ENCODE results near the gene JARID2. TPM values are rescaled to one million over a fixed set of nuclear protein-coding genes. Genes with fewer than 3 reads are reported as not detected.

The JARID2 gene
- total RNA-seq, 4 donors from 2014 or later = 20.0 to 29.4 (median 23.9) TPM

- peak overlapping the region; percentile 55 for H3K27ac ChIP-seq
- H3K9me3 ChIP-seq = no peaks in the 10 kb centered on the region
- peaks cover 62% of the 10 kb centered on the region for H3K36me3 ChIP-seq
- 65% methylated on average over 11 of the region's 12 CpGs for WGBS
- TF ChIP-seq EP300 (IDR thresholded peaks at IDR 0.05) = no peak
- no peak for TF ChIP-seq POLR2AphosphoS5 (IDR thresholded peaks at IDR 0.05)
- TF ChIP-seq CTCF (IDR thresholded peaks at IDR 0.05) = no peak
- TF ChIP-seq POLR2A (IDR thresholded peaks at IDR 0.05) = no peak
- H3K27me3 ChIP-seq = no peaks in the 10 kb centered on the region
- peak overlapping the region; percentile 35 for H3K4me3 ChIP-seq
- DNase-seq (ENCODE audit: low spot score in 2 of 2) = peak; percentile 80 to 82
- peaks cover 37% of the 10 kb centered on the region for H3K4me1 ChIP-seq
Measured at GRCh38 chr6:15504040-15504495, 258.2 kb downstream of the JARID2 start.

- Histone ChIP-seq H3K27ac (peak overlapping the region; percentile 55), H3K4me3 (peak overlapping the region; percentile 35), H3K9me3 (no peaks in the 10 kb centered on the region), H3K36me3 (peaks cover 62% of the 10 kb centered on the region), H3K27me3 (no peaks in the 10 kb centered on the region), H3K4me1 (peaks cover 37% of the 10 kb centered on the region)
- no peak for TF ChIP-seq EP300 (IDR thresholded peaks at IDR 0.05)
- peak in 1 of 3 donors; percentile 13 for TF ChIP-seq POLR2AphosphoS5 (IDR thresholded peaks at IDR 0.05)
- DNase-seq (ENCODE audit: low spot score in 2 of 2) = peak; percentile 85 to 88
- 28% methylated on average over 26 of the region's 26 CpGs for WGBS
Measured at GRCh38 chr6:15504581-15505350, 258.9 kb downstream of the JARID2 start.

GRCh38 chr6:15505463-15505918 lies 259.6 kb downstream of the JARID2 start:
- Histone ChIP-seq H3K27ac (peak overlapping the region; percentile 55), H3K9me3 (no peaks in the 10 kb centered on the region), H3K4me3 (peak overlapping the region; percentile 35), H3K27me3 (no peaks in the 10 kb centered on the region), H3K36me3 (peaks cover 64% of the 10 kb centered on the region), H3K4me1 (peaks cover 37% of the 10 kb centered on the region)
- DNase-seq (ENCODE audit: low spot score in 2 of 2) = peak; percentile 64 to 67
- TF ChIP-seq EP300 (IDR thresholded peaks at IDR 0.05) (no peak), CTCF (IDR thresholded peaks at IDR 0.05) (no peak), POLR2A (IDR thresholded peaks at IDR 0.05) (no peak), POLR2AphosphoS5 (IDR thresholded peaks at IDR 0.05) (no peak)
- 86% methylated on average over 18 of the region's 18 CpGs for WGBS

- TF ChIP-seq POLR2A (IDR thresholded peaks at IDR 0.05) (no peak), EP300 (IDR thresholded peaks at IDR 0.05) (no peak), CTCF (IDR thresholded peaks at IDR 0.05) (no peak), POLR2AphosphoS5 (IDR thresholded peaks at IDR 0.05) (no peak)
- H3K4me1 ChIP-seq = peaks cover 37% of the 10 kb centered on the region
- DNase-seq (ENCODE audit: low spot score in 2 of 2) = peak in 1 of 2 donors; percentile 48
- no peak overlapping the region for H3K4me3 ChIP-seq
- no peaks in the 10 kb centered on the region for H3K27me3 ChIP-seq
- 99% methylated on average over 7 of the region's 7 CpGs for WGBS
- H3K27ac ChIP-seq = no peak overlapping the region
- H3K36me3 ChIP-seq = peaks cover 63% of the 10 kb centered on the region
- H3K9me3 ChIP-seq = no peaks in the 10 kb centered on the region
Measured at GRCh38 chr6:15506066-15506465, 260.2 kb downstream of the JARID2 start.

GRCh38 chr6:15507221-15507620 lies 261.4 kb downstream of the JARID2 start:
- H3K27ac ChIP-seq = no peak overlapping the region
- WGBS = 98% methylated on average over 11 of the region's 11 CpGs
- H3K4me3 ChIP-seq = no peak overlapping the region
- H3K27me3 ChIP-seq = no peaks in the 10 kb centered on the region
- peak; percentile 47 for DNase-seq (ENCODE audit: low spot score in 2 of 2)
- H3K9me3 ChIP-seq = no peaks in the 10 kb centered on the region
- no peak for TF ChIP-seq EP300 (IDR thresholded peaks at IDR 0.05)
- no peak for TF ChIP-seq CTCF (IDR thresholded peaks at IDR 0.05)
- TF ChIP-seq POLR2AphosphoS5 (IDR thresholded peaks at IDR 0.05) = no peak
- TF ChIP-seq POLR2A (IDR thresholded peaks at IDR 0.05) = no peak
- peaks cover 63% of the 10 kb centered on the region for H3K36me3 ChIP-seq
- peaks cover 30% of the 10 kb centered on the region for H3K4me1 ChIP-seq

Data from suprapubic skin (tissue), 4 donors.